ENCODE results near the gene GJC3.
A peak's percentile ranks its signal among the peaks of the same experiment; 100 is the strongest.
"Not testable (repeated sequence)": the region's sequence is repeated elsewhere in the genome, so short reads cannot be mapped to it uniquely, and the experiment has no call there.

GJC3 gene

GRCh38 chr7:99928994-99929729 lies at the start of gene GJC3:
Gene GJC3, minus strand, starts transcription at chr7:99929620. Its CDS starts 0 bp downstream, at chr7:99929620.
- no peak for FAIRE-seq

- no peak for FAIRE-seq
Observed at GRCh38 chr7:99976626-99977025, 47.2 kb upstream of the GJC3 start.

- FAIRE-seq = no peak
Observed at GRCh38 chr7:99975782-99976521, 46.5 kb upstream of the GJC3 start, which contains the start of gene AZGP1. Gene AZGP1, minus strand, starts transcription at chr7:99976031. Its CDS starts 11 bp downstream, at chr7:99976020.

GRCh38 chr7:99974681-99975080 lies 45.3 kb upstream of the GJC3 start:
- no peak for FAIRE-seq

GRCh38 chr7:99973817-99974216 lies 44.4 kb upstream of the GJC3 start:
- FAIRE-seq = not testable (repeated sequence)

GRCh38 chr7:99971242-99971641 lies 41.8 kb upstream of the GJC3 start:
- FAIRE-seq = no peak

- not testable (repeated sequence) for FAIRE-seq
Observed at GRCh38 chr7:99969813-99970212, 40.4 kb upstream of the GJC3 start.

- FAIRE-seq = no peak
Observed at GRCh38 chr7:99969298-99969697, 39.9 kb upstream of the GJC3 start.

GRCh38 chr7:99958564-99959227 lies 29.3 kb upstream of the GJC3 start:
- FAIRE-seq = no peak

- no peak for FAIRE-seq
Observed at GRCh38 chr7:99955247-99955646, 25.8 kb upstream of the GJC3 start.

GRCh38 chr7:99954643-99955042 lies 25.2 kb upstream of the GJC3 start:
- FAIRE-seq = not testable (repeated sequence)

GRCh38 chr7:99953649-99954048 lies 24.2 kb upstream of the GJC3 start:
- FAIRE-seq = no peak

GRCh38 chr7:99952649-99953048 lies 23.2 kb upstream of the GJC3 start:
- FAIRE-seq = peak; percentile 92

- not testable (repeated sequence) for FAIRE-seq
Observed at GRCh38 chr7:99950819-99951218, 21.4 kb upstream of the GJC3 start.

GRCh38 chr7:99949645-99950228 lies 20.3 kb upstream of the GJC3 start:
- FAIRE-seq = no peak

GRCh38 chr7:99947608-99948007 lies 18.2 kb upstream of the GJC3 start:
- no peak for FAIRE-seq

GRCh38 chr7:99944497-99945070 lies 15.2 kb upstream of the GJC3 start:
- FAIRE-seq = no peak

GRCh38 chr7:99943641-99944496 lies 14.4 kb upstream of the GJC3 start:
- no peak for FAIRE-seq

- FAIRE-seq = no peak
Observed at GRCh38 chr7:99938296-99938695, 8.9 kb upstream of the GJC3 start.

GRCh38 chr7:99935009-99935408 lies 5.6 kb upstream of the GJC3 start:
- not testable (repeated sequence) for FAIRE-seq

GRCh38 chr7:99930376-99930775 lies 956 bp upstream of the GJC3 start:
- no peak for FAIRE-seq

GRCh38 chr7:99929730-99930053 lies 272 bp upstream of the GJC3 start:
- FAIRE-seq = no peak
